Prostate gland (tissue), 2 donors: ENCODE data around the gene CPLX3. TPM values are rescaled to one million over a fixed set of nuclear protein-coding genes. Genes with fewer than 3 reads are reported as not detected.
A peak's percentile ranks its signal among the peaks of the same experiment; 100 is the strongest.

Source experiments
- DNase-seq: peaks from one replicate; pipeline ENCODE4 v3.0.0-alpha.2; 2019; ENCODE audit warnings: low spot score
- H3K27ac ChIP-seq, 2 donors: fragments of 200-600 bp; sonication (generic); 2 replicates each; pipeline ENCODE4 v1.5.1; 2017 to 2019
- H3K27me3 ChIP-seq: fragments of 200-600 bp; sonication (generic); replicated peaks from 2 replicates; pipeline ENCODE4 v1.5.1; 2019; ENCODE audit not compliant: insufficient read depth
- H3K36me3 ChIP-seq, 2 donors: fragments of 200-600 bp; sonication (generic); 1 replicate in 1 of 2; 2 replicates in 1 of 2; pipeline versions ENCODE4 v1.5.1 to v1.8.1; 2017 to 2019
- H3K4me1 ChIP-seq: fragments of 200-600 bp; sonication (generic); replicated peaks from 2 replicates; pipeline ENCODE4 v1.5.1; 2019
- H3K4me3 ChIP-seq, 2 donors: fragments of 200-600 bp; sonication (generic); 2 replicates each; pipeline ENCODE4 v1.5.1; 2017 to 2019
- H3K9me3 ChIP-seq: fragments of 200-600 bp; sonication (generic); 2 replicates; pipeline ENCODE4 v1.5.1; 2017
- POLR2A ChIP-seq: fragments of 450-650 bp; IDR thresholded peaks from one replicate; pipeline ENCODE4 v1.6.1; 2016; ENCODE audit warnings: antibody characterized with exemption, mild to moderate bottlenecking
- POLR2AphosphoS5 ChIP-seq: sonication (generic); formaldehyde crosslinking; IDR thresholded peaks from one replicate; pipeline ENCODE4 v1.6.1; 2017; ENCODE audit warnings: antibody characterized with exemption
- WGBS: methylation state at CpG from one replicate; pipeline ENCODE4 v1.1.5; 2018; 5-methylcytosine and 5-hydroxymethylcytosine counted together
- intact Hi-C: fragments of 100-400 bp; cut with DNase I; formaldehyde crosslinking; loops from one replicate; pipeline ENCODE4 v1.14.2; 2022
- microRNA-seq: library from miRNA; unstranded; fragments of <30 nt; microRNA quantifications from one replicate; pipeline ENCODE4, GENCODE V29; 2016
- small RNA-seq, 2 donors: library from RNA; depleted of rRNA; stranded (forward); fragments of <200 nt; gene quantifications; one replicate each; pipeline ENCODE3, GENCODE V24; 2016
- total RNA-seq, 2 donors: library from RNA; depleted of rRNA; stranded (reverse); fragments of >200 nt; gene quantifications; one replicate each; pipeline ENCODE4 v1.1.0, GENCODE V29; 2016
- TF ChIP-seq, protein P1 (sequence below), 4 experiments: fragments of 200-600 bp in 2 of 4; fragments of 450-650 bp in 2 of 4; sonication (generic) in 2 of 4; IDR thresholded peaks; 1 replicate in 3 of 4; 2 replicates in 1 of 4; pipeline ENCODE4 v1.5.1; 2016 to 2019; ENCODE audit warnings: antibody characterized with exemption in 4 of 4, mild to moderate bottlenecking in 2 of 4, moderate library complexity in 2 of 4

CPLX3 gene
- total RNA-seq, 2 donors from 2014 or later, result 40.5 to 59.8 TPM

DNA sequence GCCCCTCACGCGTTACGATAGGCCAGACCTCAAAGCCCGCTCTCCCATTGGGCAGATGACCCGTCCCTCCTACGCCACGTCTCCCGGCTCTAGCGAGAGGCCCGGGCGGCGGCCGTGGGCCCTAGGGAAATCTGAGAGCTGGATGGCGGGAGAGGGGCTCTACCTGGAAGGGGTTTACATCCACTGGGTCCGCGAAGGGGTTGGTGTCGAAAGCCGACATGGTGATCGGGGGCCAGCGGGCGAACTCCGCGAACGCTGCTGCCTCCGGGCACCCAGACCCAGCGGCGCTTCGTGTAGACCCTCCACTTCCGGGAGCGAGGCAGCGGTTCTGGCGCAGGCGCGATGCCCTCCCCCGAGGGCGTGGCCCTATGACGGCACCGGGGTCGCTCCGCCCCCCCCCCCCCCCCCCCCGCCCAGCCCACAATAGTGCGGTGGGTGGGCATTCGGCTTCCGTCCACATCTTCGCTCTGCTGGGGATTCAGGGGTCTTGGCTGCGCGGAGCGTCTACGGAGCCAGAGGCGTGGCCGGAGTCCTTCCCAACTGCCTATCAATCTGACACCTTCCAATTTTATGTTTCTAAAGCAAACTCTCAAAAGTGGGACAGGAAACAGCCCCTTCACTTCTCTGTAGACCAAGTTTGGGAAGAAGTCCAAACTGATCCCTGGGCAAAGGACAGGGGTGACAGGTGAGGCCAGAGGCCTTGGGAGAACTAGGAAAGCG is 46.8 kb downstream of the CPLX3 start, which contains the start of gene SCAMP2:
Gene SCAMP2, minus strand, starts transcription at position 330 of the 720 bp plus-strand sequence. Its CDS starts 110 bp downstream, at position 220.
- DNase-seq, result peak; percentile 92
- intact Hi-C loops, result no loop called here
- H3K27ac ChIP-seq, result peak within 1 kb of the TSS; percentile 87 to 91
- TF ChIP-seq POLR2A (peak; percentile 74), POLR2AphosphoS5 (peak; percentile 87)
- TF ChIP-seq, protein P1, sequence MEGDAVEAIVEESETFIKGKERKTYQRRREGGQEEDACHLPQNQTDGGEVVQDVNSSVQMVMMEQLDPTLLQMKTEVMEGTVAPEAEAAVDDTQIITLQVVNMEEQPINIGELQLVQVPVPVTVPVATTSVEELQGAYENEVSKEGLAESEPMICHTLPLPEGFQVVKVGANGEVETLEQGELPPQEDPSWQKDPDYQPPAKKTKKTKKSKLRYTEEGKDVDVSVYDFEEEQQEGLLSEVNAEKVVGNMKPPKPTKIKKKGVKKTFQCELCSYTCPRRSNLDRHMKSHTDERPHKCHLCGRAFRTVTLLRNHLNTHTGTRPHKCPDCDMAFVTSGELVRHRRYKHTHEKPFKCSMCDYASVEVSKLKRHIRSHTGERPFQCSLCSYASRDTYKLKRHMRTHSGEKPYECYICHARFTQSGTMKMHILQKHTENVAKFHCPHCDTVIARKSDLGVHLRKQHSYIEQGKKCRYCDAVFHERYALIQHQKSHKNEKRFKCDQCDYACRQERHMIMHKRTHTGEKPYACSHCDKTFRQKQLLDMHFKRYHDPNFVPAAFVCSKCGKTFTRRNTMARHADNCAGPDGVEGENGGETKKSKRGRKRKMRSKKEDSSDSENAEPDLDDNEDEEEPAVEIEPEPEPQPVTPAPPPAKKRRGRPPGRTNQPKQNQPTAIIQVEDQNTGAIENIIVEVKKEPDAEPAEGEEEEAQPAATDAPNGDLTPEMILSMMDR (IDR thresholded peaks at IDR 0.05), result peak in 2 of 4 experiments; percentile 10 to 17
- no peaks in the 10 kb centered on the region for H3K36me3 ChIP-seq
- no peaks in the 10 kb centered on the region for H3K27me3 ChIP-seq
- H3K4me3 ChIP-seq, result peak within 1 kb of the TSS; percentile 67 to 75
- no peaks in the 10 kb centered on the region for H3K9me3 ChIP-seq
- peaks cover 18% of the 10 kb centered on the region for H3K4me1 ChIP-seq
- under 1% methylated on average over 44 of the region's 52 CpGs for WGBS

DNA sequence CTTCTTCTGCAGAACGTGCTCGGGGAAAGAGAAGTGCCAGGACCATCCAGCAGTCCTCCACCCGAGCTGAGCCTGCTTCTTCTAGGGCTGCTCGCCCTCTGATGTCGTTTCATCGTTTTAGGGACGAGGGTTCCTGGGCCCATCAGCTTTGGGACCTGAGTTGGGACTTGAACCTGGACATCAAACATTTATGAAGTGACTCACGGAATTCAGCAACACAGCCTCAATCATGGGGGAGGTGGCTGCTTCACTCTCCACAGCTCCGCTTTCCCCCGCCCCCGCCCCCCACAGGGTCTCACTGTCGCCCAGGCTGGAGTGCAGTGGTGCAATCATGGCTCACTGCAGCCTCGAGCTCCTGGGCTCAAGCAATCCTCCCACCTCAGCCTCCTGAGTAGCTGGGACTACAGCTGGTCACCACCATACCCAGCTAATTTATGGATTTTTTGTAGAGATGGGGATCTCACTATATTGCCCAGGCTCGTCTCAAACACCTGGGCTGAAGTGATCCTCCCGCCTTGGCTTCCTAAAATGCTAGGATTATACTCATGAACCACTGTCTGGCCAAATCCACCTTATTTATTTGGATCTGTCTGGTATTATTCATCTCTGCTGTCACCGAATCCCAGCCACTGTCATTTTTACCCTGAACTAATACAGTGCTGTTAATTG is 47.5 kb downstream of the CPLX3 start:
- no peak for DNase-seq
- no peaks in the 10 kb centered on the region for H3K27me3 ChIP-seq
- H3K4me1 ChIP-seq, result peaks cover 11% of the 10 kb centered on the region

DNA sequence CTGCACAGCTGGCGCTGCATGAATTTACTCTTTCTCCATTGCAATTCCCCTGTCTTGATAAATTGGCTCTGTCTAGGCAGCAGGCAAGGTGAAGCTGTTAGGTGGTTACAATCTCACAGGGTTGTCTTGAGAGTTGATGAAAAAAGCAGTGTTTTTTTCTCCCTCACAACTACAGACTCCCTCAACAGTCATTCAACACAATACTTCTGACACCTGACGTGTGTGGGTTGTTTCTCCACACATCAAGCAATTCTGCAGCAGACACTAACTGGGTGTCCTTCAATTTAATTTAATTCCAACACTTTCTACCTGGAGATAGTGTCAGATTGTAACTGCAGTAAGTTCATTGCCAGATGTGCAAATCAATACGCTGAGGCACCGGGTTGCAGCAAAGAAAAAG is 51.8 kb downstream of the CPLX3 start:
- TF ChIP-seq, protein P1 (IDR thresholded peaks at IDR 0.05), result no peak
- no peak for TF ChIP-seq POLR2AphosphoS5
- TF ChIP-seq POLR2A, result no peak
- intact Hi-C loops, result no loop called here
- H3K4me3 ChIP-seq, result no peak overlapping the region
- H3K27me3 ChIP-seq, result no peaks in the 10 kb centered on the region
- no peaks in the 10 kb centered on the region for H3K4me1 ChIP-seq
- no peaks in the 10 kb centered on the region for H3K36me3 ChIP-seq
- H3K27ac ChIP-seq, result no peak overlapping the region
- DNase-seq, result no peak
- no peaks in the 10 kb centered on the region for H3K9me3 ChIP-seq
- WGBS, result 72% methylated on average over 4 of the region's 4 CpGs

More for the DNA sequence above, 47.5 kb downstream of the CPLX3 start:
- Histone ChIP-seq H3K4me3 (peak overlapping the region; percentile 67 to 75), H3K9me3 (no peaks in the 10 kb centered on the region), H3K36me3 (no peaks in the 10 kb centered on the region), H3K27ac (peak overlapping the region; percentile 87 to 91)
- TF ChIP-seq POLR2A, result no peak
- no peak for TF ChIP-seq POLR2AphosphoS5
- TF ChIP-seq, protein P1 (IDR thresholded peaks at IDR 0.05), result no peak
- WGBS, result 24% methylated on average over 16 of the region's 16 CpGs
- intact Hi-C loops, result no loop called here

Small RNA genes within 50 kb of the gene (microRNA-seq; reads per million reads assigned to microRNA genes)
- gene MIR4513 (not detected), gene MIR6882 (1.3 reads per million, percentile 14 among the genes with 10 or more reads in this experiment)

Small RNA genes within 50 kb of the gene (small RNA-seq; reads per million reads assigned to genes)
- gene CPLX3, result 0 reads per million in 2 donors
- gene MIR4513, result 0 reads per million in 2 donors
- gene MIR6882, result 0.30 to 0.47 reads per million in 2 donors

Other genes starting within 250 kb of the CPLX3 start
- gene CLK3, start 210.8 kb upstream of the CPLX3 start, total RNA-seq, result 100 to 1,000 TPM; 140 to 180 TPM
- 10 to 100 TPM; 20.6 to 36.8 TPM for gene EDC3, start 130.6 kb upstream of the CPLX3 start, total RNA-seq
- 1 to 10 TPM in 1 of 2 donors, under 1 TPM in 1; 0.57 to 6.9 TPM for gene CYP1A1, start 101.1 kb upstream of the CPLX3 start, total RNA-seq
- under 1 TPM in 1 of 2 donors, not detected in 1; 0.46 TPM for gene CYP1A2, start 77.8 kb upstream of the CPLX3 start, total RNA-seq
- 10 to 100 TPM; 45.3 to 57.0 TPM for gene CSK, start 44.5 kb upstream of the CPLX3 start, total RNA-seq
- 100 to 1,000 TPM; 219 to 229 TPM for gene LMAN1L, start 13.8 kb upstream of the CPLX3 start, total RNA-seq
- 10 to 100 TPM; 44.6 to 98.5 TPM for gene ULK3, start 16.5 kb downstream of the CPLX3 start, total RNA-seq
- gene SCAMP2, start 46.7 kb downstream of the CPLX3 start, total RNA-seq, result 100 to 1,000 TPM; 101 to 103 TPM
- 10 to 100 TPM; 48.5 to 91.4 TPM for gene MPI, start 63.4 kb downstream of the CPLX3 start, total RNA-seq
- 10 to 100 TPM; 66.0 to 71.1 TPM for gene FAM219B, start 80.2 kb downstream of the CPLX3 start, total RNA-seq
- 100 to 1,000 TPM in 1 of 2 donors, 10 to 100 TPM in 1; 93.3 to 171 TPM for gene COX5A, start 111.4 kb downstream of the CPLX3 start, total RNA-seq
- 10 to 100 TPM in 1 of 2 donors, 1 to 10 TPM in 1; 3.8 to 17.6 TPM for gene RPP25, start 130.1 kb downstream of the CPLX3 start, total RNA-seq
- gene SCAMP5, start 168.9 kb downstream of the CPLX3 start, total RNA-seq, result 10 to 100 TPM in 1 of 2 donors, 1 to 10 TPM in 1; 6.1 to 24.4 TPM
- 10 to 100 TPM; 19.4 to 22.0 TPM for gene PPCDC, start 197.0 kb downstream of the CPLX3 start, total RNA-seq